H1 (cell line): ENCODE measurements around the gene AGAP1.

Source experiments
- BRCA1 ChIP-seq: IDR thresholded peaks from 2 replicates; pipeline ENCODE4 v1.6.1; 2012; ENCODE audit warnings: low read depth, low read length, improper control_type of control experiment
- EZH2 ChIP-seq: fragments of 200-600 bp; sonication (generic); IDR thresholded peaks from 2 replicates; pipeline ENCODE4 v1.7.1; 2012; ENCODE audit warnings: low read depth, mild to moderate bottlenecking, moderate library complexity, low read length, inconsistent platforms; ENCODE audit not compliant: severe bottlenecking
- MAFK ChIP-seq: IDR thresholded peaks from 2 replicates; pipeline ENCODE4 v1.6.1; 2012; ENCODE audit warnings: low read depth, mild to moderate bottlenecking, improper control_type of control experiment, low read length
- POLR2A ChIP-seq, 2 experiments: IDR thresholded peaks; 1 replicate in 1 of 2; 2 replicates in 1 of 2; pipeline ENCODE4 v1.6.1; 2011; ENCODE audit warnings: low read depth in 2 of 2, low read length in 2 of 2, mild to moderate bottlenecking in 2 of 2; ENCODE audit errors: control extremely low read depth in 1 of 2
- TF ChIP-seq, protein P1 (sequence below), 3 experiments: IDR thresholded peaks; 1 replicate in 2 of 3; 2 replicates in 1 of 3; pipeline versions ENCODE4 v1.5.1 to v1.6.1; 2011; ENCODE audit warnings: low read length in 3 of 3, mild to moderate bottlenecking in 3 of 3, inconsistent platforms in 2 of 3, low read depth in 1 of 3, moderate library complexity in 1 of 3; ENCODE audit not compliant: insufficient read depth in 1 of 3; ENCODE audit errors: control extremely low read depth in 1 of 3
- TF ChIP-seq, protein P2 (sequence below): IDR thresholded peaks from 2 replicates; pipeline ENCODE4 v1.6.1; 2011; ENCODE audit warnings: low read depth, mild to moderate bottlenecking, low read length; ENCODE audit not compliant: insufficient read depth
- TF ChIP-seq, protein P3 (sequence below): IDR thresholded peaks from 2 replicates; pipeline ENCODE4 v1.6.1; 2012; ENCODE audit warnings: inconsistent platforms

DNA sequence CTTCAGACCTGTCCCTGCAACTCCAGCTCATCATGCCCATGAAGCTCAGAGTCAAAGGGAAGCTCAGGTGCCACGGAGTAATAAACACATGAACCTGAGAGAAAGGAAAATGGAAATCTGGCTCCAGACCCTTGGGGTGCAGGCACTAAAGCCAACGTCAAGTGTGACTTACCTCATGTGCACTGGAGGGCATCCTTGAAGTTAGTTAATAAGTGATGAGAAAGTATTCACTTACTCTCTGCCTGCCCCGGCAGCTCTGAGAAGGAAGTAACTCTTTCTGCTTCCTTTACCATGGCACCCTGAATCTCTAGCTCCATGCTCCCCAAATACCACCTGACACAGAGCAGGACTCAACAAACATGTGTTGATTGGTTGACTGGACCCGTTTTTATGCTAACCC, 21.4 kb upstream of the AGAP1 start:
- TF ChIP-seq, protein P1, sequence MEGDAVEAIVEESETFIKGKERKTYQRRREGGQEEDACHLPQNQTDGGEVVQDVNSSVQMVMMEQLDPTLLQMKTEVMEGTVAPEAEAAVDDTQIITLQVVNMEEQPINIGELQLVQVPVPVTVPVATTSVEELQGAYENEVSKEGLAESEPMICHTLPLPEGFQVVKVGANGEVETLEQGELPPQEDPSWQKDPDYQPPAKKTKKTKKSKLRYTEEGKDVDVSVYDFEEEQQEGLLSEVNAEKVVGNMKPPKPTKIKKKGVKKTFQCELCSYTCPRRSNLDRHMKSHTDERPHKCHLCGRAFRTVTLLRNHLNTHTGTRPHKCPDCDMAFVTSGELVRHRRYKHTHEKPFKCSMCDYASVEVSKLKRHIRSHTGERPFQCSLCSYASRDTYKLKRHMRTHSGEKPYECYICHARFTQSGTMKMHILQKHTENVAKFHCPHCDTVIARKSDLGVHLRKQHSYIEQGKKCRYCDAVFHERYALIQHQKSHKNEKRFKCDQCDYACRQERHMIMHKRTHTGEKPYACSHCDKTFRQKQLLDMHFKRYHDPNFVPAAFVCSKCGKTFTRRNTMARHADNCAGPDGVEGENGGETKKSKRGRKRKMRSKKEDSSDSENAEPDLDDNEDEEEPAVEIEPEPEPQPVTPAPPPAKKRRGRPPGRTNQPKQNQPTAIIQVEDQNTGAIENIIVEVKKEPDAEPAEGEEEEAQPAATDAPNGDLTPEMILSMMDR (IDR thresholded peaks at IDR 0.05; ENCODE audit: control extremely low read depth in 1 of 3, insufficient read depth in 1 of 3, low read depth in 1 of 3, low read length in 3 of 3), result no peak
- TF ChIP-seq BRCA1 (no peak), EZH2 (no peak), MAFK (no peak), POLR2A (IDR thresholded peaks at IDR 0.05; ENCODE audit: control extremely low read depth in 1 of 2, low read depth in 2 of 2, low read length in 2 of 2) (no peak)
- TF ChIP-seq, protein P2, sequence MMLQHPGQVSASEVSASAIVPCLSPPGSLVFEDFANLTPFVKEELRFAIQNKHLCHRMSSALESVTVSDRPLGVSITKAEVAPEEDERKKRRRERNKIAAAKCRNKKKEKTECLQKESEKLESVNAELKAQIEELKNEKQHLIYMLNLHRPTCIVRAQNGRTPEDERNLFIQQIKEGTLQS, result no peak
- TF ChIP-seq, protein P3, sequence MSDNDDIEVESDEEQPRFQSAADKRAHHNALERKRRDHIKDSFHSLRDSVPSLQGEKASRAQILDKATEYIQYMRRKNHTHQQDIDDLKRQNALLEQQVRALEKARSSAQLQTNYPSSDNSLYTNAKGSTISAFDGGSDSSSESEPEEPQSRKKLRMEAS, result no peak
